Activated naive CD4-positive, alpha-beta T cell treated with anti-CD3 and anti-CD28 coated beads, Interleukin-2, amount 10 ng/mL, durations not matched to agents 7 days and 5 days (primary cell): Measurements from ENCODE around the gene EVI2B.
"Not testable (repeated sequence)": the region's sequence is repeated elsewhere in the genome, so short reads cannot be mapped to it uniquely, and the experiment has no call there.

Experiments used
- CTCF ChIA-PET: fragments of 350-600 bp; sonication (Branson Sonifier 250); formaldehyde crosslinking; loops from one replicate; lab custom pipeline; 2021; ENCODE audit warnings: antibody characterized with exemption; lab: Charles Lee
- DNase-seq: peaks from one replicate; pipeline ENCODE4 v3.0.0-alpha.2; 2020
- H3K27ac Mint-ChIP-seq: one replicate; pipeline ENCODE4 v1.8.0; 2021; ENCODE audit warnings: mild to moderate bottlenecking, moderate library complexity, mixed read lengths
- H3K27me3 Mint-ChIP-seq: one replicate; pipeline ENCODE4 v1.8.0; 2021; ENCODE audit warnings: mild to moderate bottlenecking, mixed read lengths
- H3K36me3 Mint-ChIP-seq: one replicate; pipeline ENCODE4 v1.8.0; 2021; ENCODE audit warnings: mixed read lengths
- H3K4me1 Mint-ChIP-seq: one replicate; pipeline ENCODE4 v1.8.0; 2021; ENCODE audit warnings: mixed read lengths
- H3K4me3 Mint-ChIP-seq: one replicate; pipeline ENCODE4 v1.8.0; 2021; ENCODE audit warnings: mild to moderate bottlenecking, moderate library complexity, mixed read lengths
- H3K9me3 Mint-ChIP-seq: one replicate; pipeline ENCODE4 v1.8.0; 2021; ENCODE audit warnings: mixed read lengths

The EVI2B gene

GRCh38 chr17:31297090-31297489 lies 16.8 kb downstream of the EVI2B start, which contains the start of gene OMG:
TSS of gene OMG (minus strand) at chr17:31297239. CDS start at chr17:31296331, 908 bp downstream.
- Mint-ChIP-seq H3K27ac (no peak within 1 kb of the TSS), H3K27me3 (no peaks in the 10 kb centered on the region), H3K4me1 (peaks cover 3% of the 10 kb centered on the region), H3K4me3 (no peak within 1 kb of the TSS), H3K36me3 (peaks cover 9% of the 10 kb centered on the region), H3K9me3 (no peaks in the 10 kb centered on the region)
- CTCF ChIA-PET = no interaction called here
- no peak for DNase-seq

DNA sequence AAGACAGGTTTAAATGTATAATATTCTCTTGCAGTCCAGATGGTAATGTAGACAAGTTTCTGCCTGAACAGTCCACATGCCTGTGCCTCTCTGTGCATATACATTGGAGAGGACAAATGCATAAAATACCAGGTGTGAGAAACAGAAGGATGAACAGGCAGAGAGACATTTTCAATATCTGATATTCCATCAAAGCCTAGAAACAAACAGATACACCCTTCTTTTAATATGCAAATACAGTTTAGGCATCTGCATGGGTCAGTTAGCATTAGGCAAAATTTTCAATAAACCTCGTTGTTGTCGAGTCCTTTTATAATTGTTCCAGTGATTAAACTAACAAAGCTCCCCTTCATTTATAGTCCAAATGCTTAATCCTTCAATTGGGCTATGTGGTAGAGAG lies 17.7 kb downstream of the EVI2B start:
- Mint-ChIP-seq H3K9me3 (no peaks in the 10 kb centered on the region), H3K4me1 (peaks cover 3% of the 10 kb centered on the region)
- CTCF ChIA-PET = no interaction called here

GRCh38 chr17:31295489-31295871 lies 18.4 kb downstream of the EVI2B start:
- no peaks in the 10 kb centered on the region for H3K36me3 Mint-ChIP-seq
- no peaks in the 10 kb centered on the region for H3K27me3 Mint-ChIP-seq
- H3K4me1 Mint-ChIP-seq = peaks cover 3% of the 10 kb centered on the region
- H3K4me3 Mint-ChIP-seq = no peak overlapping the region
- DNase-seq = no peak
- H3K9me3 Mint-ChIP-seq = no peaks in the 10 kb centered on the region
- CTCF ChIA-PET = interaction anchor here (0.7 kb wide), 1 partner anchor 24 kb away, joined by 3 read pairs; no protein-coding TSS in a partner anchor
- no peak overlapping the region for H3K27ac Mint-ChIP-seq

More for the DNA sequence above, 17.7 kb downstream of the EVI2B start:
- no peak for DNase-seq
- Mint-ChIP-seq H3K27ac (no peak overlapping the region), H3K27me3 (no peaks in the 10 kb centered on the region), H3K4me3 (no peak overlapping the region), H3K36me3 (peaks cover 1% of the 10 kb centered on the region)

- CTCF ChIA-PET = interaction anchor here (0.7 kb wide), 1 partner anchor 24 kb away, joined by 3 read pairs; no protein-coding TSS in a partner anchor
- no peaks in the 10 kb centered on the region for H3K9me3 Mint-ChIP-seq
- H3K4me3 Mint-ChIP-seq = no peak overlapping the region
- H3K4me1 Mint-ChIP-seq = peaks cover 7% of the 10 kb centered on the region
- DNase-seq = no peak
- no peaks in the 10 kb centered on the region for H3K27me3 Mint-ChIP-seq
- no peaks in the 10 kb centered on the region for H3K36me3 Mint-ChIP-seq
- H3K27ac Mint-ChIP-seq = no peak overlapping the region
These were observed 18.9 kb downstream of the EVI2B start for GRCh38 chr17:31294820-31295488.

DNA sequence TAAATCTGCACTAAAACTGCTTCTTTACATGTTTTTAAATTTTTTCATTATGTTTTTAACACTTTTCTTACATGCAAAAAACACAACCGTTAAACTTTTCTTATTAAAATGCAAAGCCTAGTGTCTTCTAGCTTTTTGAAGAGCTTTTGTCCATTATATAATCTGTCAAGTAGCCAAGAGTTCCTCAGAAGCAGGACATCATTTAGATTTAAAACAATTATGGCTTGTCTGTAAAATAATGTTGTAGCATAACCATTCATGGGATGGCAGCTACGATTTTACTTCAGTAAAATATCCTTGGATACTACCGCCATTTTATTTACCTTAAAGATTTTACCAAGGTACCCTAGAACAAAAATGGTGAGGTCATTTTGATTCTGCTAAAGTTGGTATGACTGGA lies 19.6 kb downstream of the EVI2B start:
- CTCF ChIA-PET = no interaction called here
- H3K9me3 Mint-ChIP-seq = no peaks in the 10 kb centered on the region

GRCh38 chr17:31293581-31293980 lies 20.3 kb downstream of the EVI2B start:
- Mint-ChIP-seq H3K36me3 (no peaks in the 10 kb centered on the region), H3K4me1 (peaks cover 9% of the 10 kb centered on the region), H3K4me3 (no peak overlapping the region), H3K27ac (no peak overlapping the region), H3K27me3 (no peaks in the 10 kb centered on the region), H3K9me3 (no peaks in the 10 kb centered on the region)
- DNase-seq = no peak
- CTCF ChIA-PET = no interaction called here

More for the DNA sequence above, 19.6 kb downstream of the EVI2B start:
- no peak overlapping the region for H3K27ac Mint-ChIP-seq
- H3K27me3 Mint-ChIP-seq = no peaks in the 10 kb centered on the region
- H3K36me3 Mint-ChIP-seq = no peaks in the 10 kb centered on the region
- H3K4me3 Mint-ChIP-seq = no peak overlapping the region
- DNase-seq = no peak
- peaks cover 8% of the 10 kb centered on the region for H3K4me1 Mint-ChIP-seq

DNA sequence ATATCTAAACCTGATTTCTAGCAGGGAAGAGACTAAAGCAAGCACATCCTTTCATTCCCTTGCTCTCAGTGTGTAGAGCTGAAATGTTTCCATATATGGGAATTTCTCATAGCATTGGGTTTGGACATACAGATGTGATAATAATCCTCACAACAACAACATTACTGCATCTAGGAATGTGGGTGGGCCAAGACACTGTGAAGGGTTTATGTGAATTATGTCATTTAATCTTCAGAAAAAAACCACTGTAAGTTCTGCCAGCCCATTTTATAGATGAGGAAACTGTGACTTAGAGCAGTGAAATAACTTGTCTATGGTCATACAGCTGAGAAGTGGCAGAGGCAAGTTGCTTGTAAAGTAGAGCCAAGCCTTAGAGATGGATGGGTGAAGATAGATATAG lies 22.0 kb downstream of the EVI2B start:
- peaks cover 18% of the 10 kb centered on the region for H3K4me1 Mint-ChIP-seq
- no peaks in the 10 kb centered on the region for H3K27me3 Mint-ChIP-seq
- no peak overlapping the region for H3K27ac Mint-ChIP-seq
- DNase-seq = no peak
- no peaks in the 10 kb centered on the region for H3K9me3 Mint-ChIP-seq
- no peak overlapping the region for H3K4me3 Mint-ChIP-seq
- peaks cover 5% of the 10 kb centered on the region for H3K36me3 Mint-ChIP-seq
- CTCF ChIA-PET = no interaction called here

- Mint-ChIP-seq H3K36me3 (peaks cover 5% of the 10 kb centered on the region), H3K9me3 (no peaks in the 10 kb centered on the region), H3K27ac (no peak overlapping the region), H3K4me1 (peaks cover 16% of the 10 kb centered on the region), H3K27me3 (no peaks in the 10 kb centered on the region), H3K4me3 (no peak overlapping the region)
- CTCF ChIA-PET = interaction anchor here (0.9 kb wide), 1 partner anchor 39 kb away, joined by 3 read pairs; no protein-coding TSS in a partner anchor
- no peak for DNase-seq
These were observed 24.1 kb downstream of the EVI2B start for GRCh38 chr17:31289790-31290189.

- CTCF ChIA-PET, H3K36me3 Mint-ChIP-seq, H3K27me3 Mint-ChIP-seq, DNase-seq, H3K27ac Mint-ChIP-seq, H3K4me3 Mint-ChIP-seq, H3K9me3 Mint-ChIP-seq: not testable (repeated sequence)
- peaks cover 16% of the 10 kb centered on the region for H3K4me1 Mint-ChIP-seq
These were observed 25.9 kb downstream of the EVI2B start for GRCh38 chr17:31287932-31288331.

GRCh38 chr17:31286587-31286986 lies 27.3 kb downstream of the EVI2B start:
- Mint-ChIP-seq H3K27me3 (no peaks in the 10 kb centered on the region), H3K27ac (no peak overlapping the region)
- CTCF ChIA-PET = interaction anchor here (0.6 kb wide), 1 partner anchor 69 kb away, joined by 4 read pairs; no protein-coding TSS in a partner anchor

DNA sequence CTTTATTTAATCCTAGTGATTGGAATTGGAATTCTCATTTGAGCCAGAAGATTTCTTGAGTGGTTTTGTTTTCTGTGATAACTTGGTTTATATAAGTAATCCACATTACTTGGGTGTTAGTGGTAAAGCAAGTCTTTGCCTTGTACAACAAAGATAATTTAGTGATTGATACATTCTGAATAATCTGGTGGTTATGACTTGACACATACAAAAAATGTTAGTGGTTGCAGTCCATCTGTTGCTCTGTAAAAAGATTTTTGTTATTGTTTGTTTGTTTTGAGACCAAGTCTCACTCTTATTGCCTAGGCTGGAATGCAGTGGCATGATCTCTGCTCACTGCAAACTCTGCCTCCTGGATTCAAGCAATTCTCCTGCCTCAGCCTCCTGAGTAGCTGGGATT lies 30.0 kb downstream of the EVI2B start:
- Mint-ChIP-seq H3K4me1 (peaks cover 9% of the 10 kb centered on the region), H3K27me3 (no peaks in the 10 kb centered on the region), H3K9me3 (no peaks in the 10 kb centered on the region), H3K4me3 (no peak overlapping the region), H3K36me3 (peaks cover 7% of the 10 kb centered on the region), H3K27ac (no peak overlapping the region)
- no peak for DNase-seq
- CTCF ChIA-PET = interaction anchor here (0.7 kb wide), 1 partner anchor 233 kb away, joined by 3 read pairs; no protein-coding TSS in a partner anchor

More at GRCh38 chr17:31286587-31286986, 27.3 kb downstream of the EVI2B start:
- peaks cover 16% of the 10 kb centered on the region for H3K4me1 Mint-ChIP-seq
- H3K4me3 Mint-ChIP-seq = no peak overlapping the region
- peaks cover 7% of the 10 kb centered on the region for H3K36me3 Mint-ChIP-seq
- H3K9me3 Mint-ChIP-seq = no peaks in the 10 kb centered on the region
- DNase-seq = no peak

GRCh38 chr17:31281061-31281460 lies 32.8 kb downstream of the EVI2B start:
- peaks cover 4% of the 10 kb centered on the region for H3K36me3 Mint-ChIP-seq
- no peak for DNase-seq
- no peak overlapping the region for H3K27ac Mint-ChIP-seq
- H3K9me3 Mint-ChIP-seq = no peaks in the 10 kb centered on the region
- no peak overlapping the region for H3K4me3 Mint-ChIP-seq
- CTCF ChIA-PET = interaction anchor here (1.2 kb wide), 1 partner anchor 92 kb away, joined by 5 read pairs; no protein-coding TSS in a partner anchor
- H3K4me1 Mint-ChIP-seq = no peaks in the 10 kb centered on the region
- H3K27me3 Mint-ChIP-seq = no peaks in the 10 kb centered on the region

- Mint-ChIP-seq H3K36me3 (peaks cover 6% of the 10 kb centered on the region), H3K4me1 (no peaks in the 10 kb centered on the region), H3K4me3 (no peak overlapping the region), H3K27ac (no peak overlapping the region), H3K9me3 (no peaks in the 10 kb centered on the region), H3K27me3 (no peaks in the 10 kb centered on the region)
- no peak for DNase-seq
- CTCF ChIA-PET = no interaction called here
These were observed 34.5 kb downstream of the EVI2B start for GRCh38 chr17:31279401-31279800.

DNA sequence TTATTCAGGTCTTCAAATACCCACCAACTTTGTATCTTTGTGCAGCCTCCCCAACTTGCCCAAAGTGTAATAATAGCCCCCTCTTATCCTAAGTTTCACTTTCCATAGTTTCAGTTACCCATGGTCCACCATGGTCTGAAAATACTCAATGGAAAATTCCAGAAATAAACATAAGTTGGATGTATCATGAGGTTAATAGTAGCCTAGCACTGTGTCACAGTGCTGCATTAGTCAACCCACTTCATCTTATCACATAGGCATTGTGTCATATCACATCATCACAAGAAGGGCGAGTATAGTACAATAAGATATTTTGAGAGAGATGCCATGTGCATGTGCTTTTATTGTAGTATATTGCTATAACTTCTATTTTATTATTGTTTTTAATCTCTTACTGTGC lies 38.7 kb downstream of the EVI2B start:
- Mint-ChIP-seq H3K27ac (no peak overlapping the region), H3K4me3 (no peak overlapping the region), H3K9me3 (no peaks in the 10 kb centered on the region), H3K36me3 (peaks cover 9% of the 10 kb centered on the region), H3K27me3 (no peaks in the 10 kb centered on the region), H3K4me1 (no peaks in the 10 kb centered on the region)
- no peak for DNase-seq
- CTCF ChIA-PET = no interaction called here

DNA sequence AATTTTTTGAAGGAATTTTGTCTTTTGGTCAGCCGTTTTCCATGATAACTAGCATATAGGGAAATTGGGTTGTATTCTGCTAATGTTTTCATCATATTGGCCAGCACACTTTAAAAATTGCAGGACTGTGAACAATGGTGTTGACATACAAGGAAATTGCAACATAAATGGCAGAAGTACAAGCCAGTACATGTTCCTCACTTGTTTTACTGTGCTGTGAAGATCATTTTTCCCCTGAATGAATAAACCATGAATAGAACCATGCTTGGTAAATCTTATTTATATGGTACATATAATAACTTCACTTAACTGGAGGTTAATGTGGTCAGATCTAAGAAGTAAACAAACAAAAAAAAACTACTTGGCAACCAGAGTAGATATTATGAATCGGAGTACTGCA lies 39.6 kb downstream of the EVI2B start:
- Mint-ChIP-seq H3K36me3 (peaks cover 11% of the 10 kb centered on the region), H3K27me3 (no peaks in the 10 kb centered on the region), H3K27ac (no peak overlapping the region), H3K4me3 (no peak overlapping the region), H3K9me3 (no peaks in the 10 kb centered on the region), H3K4me1 (no peaks in the 10 kb centered on the region)
- CTCF ChIA-PET = no interaction called here
- no peak for DNase-seq
